GM19025 (cell line): ENCODE results near the gene YPEL4.
"Not testable (repeated sequence)": the region's sequence is repeated elsewhere in the genome, so short reads cannot be mapped to it uniquely, and the experiment has no call there.

Experiments used
- ATAC-seq: cut with Tn5 transposase; IDR thresholded peaks from one replicate; pipeline ENCODE4 v1.9.1; 2021; ENCODE audit warnings: mild to moderate bottlenecking, low read depth, moderate library complexity; ENCODE audit not compliant: unreplicated experiment

The YPEL4 gene, protein sequence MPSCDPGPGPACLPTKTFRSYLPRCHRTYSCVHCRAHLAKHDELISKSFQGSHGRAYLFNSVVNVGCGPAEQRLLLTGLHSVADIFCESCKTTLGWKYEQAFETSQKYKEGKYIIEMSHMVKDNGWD

DNA sequence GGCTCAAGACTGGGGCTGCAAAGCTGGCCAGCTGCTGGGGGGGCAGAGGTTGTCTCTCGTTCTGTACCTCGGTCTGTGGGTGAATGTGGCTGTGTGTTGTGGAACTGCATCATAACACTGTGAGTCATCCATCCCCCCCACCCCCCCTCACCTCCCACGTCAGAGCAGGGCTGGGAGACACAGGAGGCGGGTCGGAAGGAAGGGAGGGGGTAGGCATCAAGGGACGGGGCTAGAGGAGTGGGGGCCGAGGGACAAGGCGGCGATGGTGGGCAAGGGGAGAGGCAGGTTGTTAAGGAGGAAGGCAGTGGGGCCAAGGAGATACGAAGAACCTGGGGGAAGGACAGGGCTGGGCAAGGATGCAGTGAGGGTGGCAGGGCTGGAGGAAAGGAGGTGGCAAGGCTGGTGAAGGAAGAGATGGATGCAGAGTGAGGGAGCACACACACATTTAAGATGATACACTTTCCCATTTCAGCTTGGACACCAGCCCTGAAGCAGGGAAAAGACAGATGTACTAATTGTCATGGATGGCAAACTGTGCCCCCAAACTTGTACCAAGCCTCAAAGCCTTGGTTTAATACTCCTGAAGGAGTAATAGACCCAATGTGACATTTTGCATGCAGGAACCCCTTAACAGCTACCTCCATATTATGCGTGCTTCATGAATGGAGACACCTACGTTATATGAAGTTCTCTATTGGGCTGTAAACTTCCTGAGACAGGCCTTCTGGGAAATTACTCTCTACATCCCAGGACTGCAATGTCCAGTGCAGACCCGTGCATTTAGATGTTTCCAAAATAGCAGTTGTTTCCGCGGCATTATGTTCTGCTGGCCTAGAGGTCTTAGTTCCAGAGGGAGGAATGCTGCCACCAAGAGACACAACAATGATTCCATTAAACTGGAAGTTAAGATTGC is at the start of gene YPEL4:
YPEL4 (minus strand) TSS at position 87 of the 913 bp plus-strand sequence. CDS start 2,805 bp downstream, outside the sequence.
- ATAC-seq: no peak

DNA sequence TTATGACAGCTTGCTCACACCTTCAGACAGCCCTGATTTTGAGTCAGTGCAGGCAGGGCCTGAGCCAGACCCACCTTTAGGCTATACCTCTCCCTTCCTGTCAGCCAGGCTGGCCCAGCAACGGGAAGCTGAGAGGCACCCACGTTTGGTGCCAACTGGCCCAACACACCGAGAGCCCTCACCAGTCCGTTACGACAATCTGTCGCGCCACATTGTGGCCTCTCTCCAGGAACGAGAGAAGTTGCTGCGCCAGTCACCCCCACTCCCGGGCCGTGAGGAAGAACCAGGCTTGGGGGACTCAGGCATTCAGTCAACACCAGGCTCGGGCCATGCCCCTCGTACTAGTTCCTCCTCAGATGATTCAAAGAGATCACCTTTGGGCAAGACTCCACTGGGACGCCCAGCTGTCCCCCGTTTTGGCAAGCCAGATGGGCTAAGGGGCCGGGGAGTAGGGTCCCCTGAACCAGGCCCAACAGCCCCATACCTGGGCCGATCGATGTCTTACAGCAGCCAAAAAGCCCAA is 49.2 kb upstream of the YPEL4 start:
- no peak for ATAC-seq

DNA sequence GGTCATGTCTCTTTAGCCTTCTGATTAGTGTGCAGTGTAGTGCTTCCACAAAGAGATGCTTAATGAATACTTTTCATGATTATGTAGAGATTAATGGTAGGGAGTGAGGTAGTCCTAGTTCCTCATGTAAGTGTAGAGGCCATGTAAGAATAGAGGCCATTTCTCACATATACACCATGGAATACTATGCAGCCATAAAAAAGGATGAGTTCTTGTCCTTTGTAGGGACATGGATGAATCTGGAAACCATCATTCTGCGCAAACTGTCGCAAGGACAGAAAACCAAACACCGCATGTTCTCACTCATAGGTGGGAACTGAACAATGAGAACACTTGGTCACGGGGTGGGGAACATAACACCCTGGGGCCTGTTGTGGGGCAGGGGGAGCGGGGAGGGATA is 40.8 kb upstream of the YPEL4 start:
- ATAC-seq: not testable (repeated sequence)

DNA sequence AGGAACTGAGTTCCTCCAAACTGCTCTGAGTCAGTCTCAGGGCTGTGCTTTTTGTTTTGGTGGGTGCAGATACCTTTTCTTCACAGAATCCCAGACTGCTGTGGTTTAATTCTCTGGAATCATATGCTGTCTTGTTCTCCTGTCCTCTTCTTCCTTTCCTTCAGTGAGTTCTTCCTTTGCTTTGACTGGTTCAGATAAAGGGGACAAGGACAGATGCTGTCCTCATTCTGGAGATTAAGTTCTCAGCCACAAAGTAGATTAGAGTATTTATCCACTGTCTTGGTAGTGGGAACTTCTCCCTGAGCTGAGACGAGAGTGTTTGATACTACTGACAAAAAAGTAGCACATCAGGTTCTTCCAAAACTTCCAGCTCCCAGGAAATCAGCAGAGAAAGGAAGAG is 31.5 kb upstream of the YPEL4 start:
- no peak for ATAC-seq

DNA sequence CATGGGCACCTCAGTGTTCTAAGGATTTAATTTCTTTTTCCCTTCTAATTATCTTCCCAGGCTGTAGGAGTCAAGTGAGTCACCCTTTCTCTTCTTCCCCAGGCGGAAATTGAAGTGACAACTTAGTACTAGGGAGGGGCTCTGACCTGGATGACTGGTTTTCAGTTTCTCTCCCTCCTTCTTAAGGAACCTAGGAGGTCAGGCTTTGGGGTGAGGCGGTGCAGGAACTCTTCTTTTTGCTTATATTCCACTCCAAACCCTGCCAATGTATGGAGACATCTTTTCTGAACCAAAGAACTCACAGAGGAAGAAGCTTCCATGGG is 30.8 kb upstream of the YPEL4 start:
- ATAC-seq: no peak

DNA sequence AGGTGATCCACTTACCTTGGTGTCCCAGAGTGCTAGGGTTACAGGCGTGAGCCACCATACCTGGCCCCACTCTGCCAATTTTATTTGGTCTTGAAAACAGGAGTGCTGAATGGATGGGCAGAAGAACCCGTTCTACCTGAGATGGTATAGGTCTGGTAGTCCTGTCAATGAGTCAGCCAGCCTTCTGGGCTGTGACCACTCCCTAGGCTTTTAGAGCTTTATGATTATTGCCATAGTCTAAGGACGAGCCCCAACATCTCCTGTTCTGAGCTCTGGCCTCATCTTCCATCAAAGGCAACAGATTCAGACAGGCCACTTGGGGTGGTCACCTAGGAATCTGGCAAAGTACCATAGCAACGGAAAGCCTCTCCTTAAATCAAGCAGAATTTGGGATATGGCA is 29.7 kb upstream of the YPEL4 start:
- ATAC-seq: no peak

DNA sequence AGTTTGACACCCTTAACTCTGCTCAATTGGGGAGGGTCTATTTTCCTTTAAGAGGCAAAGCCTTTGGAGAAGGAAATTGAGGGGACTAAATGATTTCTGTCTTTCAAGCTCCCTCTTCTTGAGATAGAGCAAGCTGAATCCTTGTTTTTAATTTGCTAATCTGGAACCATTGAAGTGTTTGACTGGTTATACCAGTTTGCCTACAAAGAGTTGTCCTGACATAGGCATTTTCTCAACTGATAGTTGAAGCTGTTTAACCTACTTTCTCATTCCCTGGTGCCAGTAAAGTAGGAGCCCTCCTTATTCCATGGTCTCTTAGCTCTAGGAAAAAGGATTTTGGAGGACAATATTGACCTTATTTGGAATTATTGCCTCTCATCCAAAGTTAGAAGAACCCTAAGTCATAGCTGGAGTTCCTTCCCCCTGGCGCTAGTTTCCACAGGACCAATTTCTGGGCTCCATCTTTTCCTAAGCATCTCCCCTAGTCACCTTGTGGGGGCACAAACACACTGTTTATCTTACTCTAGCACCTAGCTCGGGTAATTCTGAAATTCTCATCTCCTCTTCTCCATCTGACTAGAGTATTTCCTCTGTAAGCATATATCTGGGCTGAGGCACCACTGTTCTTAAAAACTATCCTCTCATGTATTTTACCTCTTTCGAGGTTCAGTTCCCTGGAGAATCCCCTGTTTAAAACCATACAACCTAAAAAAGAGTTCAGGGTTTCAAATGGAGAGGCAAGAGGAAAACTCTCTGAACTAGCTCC is 25.6 kb upstream of the YPEL4 start:
- no peak for ATAC-seq

DNA sequence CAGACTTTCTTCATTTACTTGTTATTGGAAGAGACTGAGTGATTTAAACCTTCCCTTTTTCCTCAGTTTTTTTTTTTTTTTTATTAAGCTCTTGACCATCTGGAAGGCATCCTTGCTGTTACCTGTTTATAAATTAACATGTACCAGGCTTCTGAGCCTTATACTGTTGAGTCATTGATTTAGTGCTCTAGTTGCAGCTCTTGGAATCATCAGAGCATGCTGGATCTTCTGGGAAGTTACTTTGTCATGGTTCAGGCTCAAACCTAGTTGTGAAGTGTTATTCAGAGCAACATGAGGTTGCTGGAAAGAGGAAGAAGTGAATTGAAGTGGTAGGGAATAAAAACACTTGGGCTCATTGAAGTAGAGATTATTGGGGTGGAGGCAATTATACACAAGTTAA is 24.5 kb upstream of the YPEL4 start:
- no peak for ATAC-seq

DNA sequence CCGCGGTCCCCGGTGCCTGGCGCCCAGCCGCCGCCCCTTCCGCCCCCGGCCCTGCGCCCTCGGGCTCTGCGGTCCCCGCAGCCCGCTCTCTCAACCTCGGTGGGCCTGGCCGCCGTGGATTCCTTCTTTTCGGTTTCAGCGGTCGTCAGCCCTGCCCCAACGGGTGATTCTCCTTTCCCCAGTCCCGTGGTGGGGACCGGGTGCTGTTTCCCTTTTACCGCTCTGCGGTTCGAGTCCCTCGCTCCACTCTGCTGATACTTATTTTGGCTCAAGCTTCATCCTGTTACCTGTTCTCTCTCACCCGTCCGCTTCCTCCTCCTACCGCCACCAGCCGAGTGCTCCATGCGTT is 18.7 kb upstream of the YPEL4 start:
- peak; percentile 4 for ATAC-seq

DNA sequence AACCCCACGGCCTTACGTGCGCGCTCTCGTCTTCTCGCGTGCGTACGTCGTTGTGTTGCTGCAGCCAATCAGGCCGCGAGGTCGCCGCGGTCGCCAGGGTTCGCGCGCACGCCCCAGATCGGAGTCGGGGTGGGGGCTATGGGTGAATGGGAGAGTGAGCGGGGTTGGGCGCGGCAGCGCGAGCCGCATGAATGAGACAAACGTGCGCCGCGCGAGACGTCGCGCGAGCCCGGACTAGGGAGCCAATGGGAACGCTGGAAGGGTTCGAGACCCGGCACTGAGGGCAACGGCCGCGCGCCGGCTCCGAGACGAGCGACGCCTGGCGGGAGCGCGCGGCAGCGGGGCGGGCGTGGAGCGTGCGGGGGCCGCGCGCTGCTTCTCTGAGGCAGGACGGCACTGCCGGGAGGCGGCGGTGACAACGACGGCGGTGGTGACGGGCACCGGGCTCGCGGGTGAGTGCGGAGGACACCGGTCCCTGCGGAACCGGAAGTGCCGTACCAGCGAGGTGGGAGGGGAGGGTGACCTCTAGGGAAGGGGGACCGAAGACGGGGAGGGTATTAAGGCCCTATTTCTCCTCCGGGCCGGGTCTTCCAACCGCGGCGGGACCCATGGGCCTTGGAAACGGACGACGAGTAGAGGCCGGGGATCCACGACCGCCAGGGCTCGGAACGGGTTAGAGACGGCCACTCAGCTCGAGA is 18.2 kb upstream of the YPEL4 start, which contains the start of gene ZDHHC5:
ZDHHC5 (plus strand) TSS at position 379 of the 698 bp plus-strand sequence. CDS start 4,977 bp downstream, outside the sequence.
- peak; percentile 84 for ATAC-seq

DNA sequence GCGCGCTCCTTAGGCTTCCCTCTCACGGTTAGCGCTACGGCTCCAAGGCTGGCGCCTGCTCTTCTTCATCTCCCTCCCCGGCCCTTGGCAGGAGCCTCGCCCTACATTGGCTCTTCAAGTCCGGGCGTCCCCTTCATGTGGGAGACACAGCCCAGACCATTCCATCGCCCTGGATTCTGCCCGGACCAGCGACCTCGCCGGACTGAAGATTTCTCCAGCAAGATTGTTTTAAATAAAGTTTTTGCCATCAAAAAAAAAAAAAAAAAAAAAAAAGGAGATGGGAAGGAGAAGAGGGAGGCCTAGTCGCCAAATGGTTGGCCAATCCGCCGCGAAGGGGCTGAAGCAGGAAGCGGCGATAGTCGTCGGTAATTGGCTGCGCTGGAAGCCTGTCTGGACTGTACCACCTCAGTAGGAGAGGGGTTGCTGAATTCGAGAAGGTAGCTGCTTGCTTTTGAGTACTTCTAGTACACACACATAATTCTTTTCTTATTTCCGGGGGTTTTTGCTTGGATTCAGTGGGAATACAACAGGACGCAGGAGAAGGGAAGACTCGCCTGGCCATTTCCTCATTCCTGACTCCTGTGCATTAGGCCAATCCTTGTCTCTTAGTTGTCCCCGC is 17.5 kb upstream of the YPEL4 start:
- peak; percentile 53 for ATAC-seq

DNA sequence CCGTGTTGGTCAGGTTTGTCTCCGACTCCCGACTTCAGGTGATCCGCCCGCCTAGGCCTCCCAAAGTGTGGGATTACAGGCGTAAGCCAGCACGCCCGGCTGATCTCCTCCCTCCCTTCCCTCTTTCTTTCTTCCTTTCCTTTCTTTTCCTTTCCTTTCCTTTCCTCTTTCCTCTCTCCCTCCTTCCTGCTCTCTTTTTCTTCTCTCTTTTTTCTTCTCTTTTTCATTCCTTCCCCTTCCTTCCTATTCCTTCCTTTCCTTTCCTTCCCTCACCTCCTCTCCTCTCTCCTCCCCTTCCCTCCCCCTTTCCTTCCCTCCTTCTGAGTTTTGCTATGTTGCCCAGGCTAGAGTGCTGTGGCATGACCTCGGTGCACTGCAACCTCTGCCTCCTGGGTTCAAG is 14.3 kb upstream of the YPEL4 start:
- ATAC-seq: no peak

DNA sequence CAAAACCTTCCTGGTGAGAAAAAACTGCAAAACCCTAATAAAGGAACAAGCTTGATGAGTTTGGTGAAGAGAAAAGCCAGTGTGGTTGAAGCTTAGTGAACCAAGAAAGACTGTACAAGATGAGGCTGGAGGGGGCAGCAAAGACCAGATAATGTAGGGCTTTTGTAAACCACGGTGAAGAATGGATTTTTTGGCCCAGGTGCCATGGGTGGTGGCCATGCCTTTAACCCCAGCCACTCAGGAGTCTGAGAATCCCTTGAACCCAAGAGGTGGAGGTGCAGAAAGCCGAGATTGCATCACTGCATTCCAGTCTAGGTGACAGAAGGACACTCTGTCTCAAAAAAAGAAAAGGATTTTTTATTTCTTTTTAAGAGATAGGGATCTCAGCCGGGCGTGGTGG is 13.2 kb upstream of the YPEL4 start:
- ATAC-seq: no peak

DNA sequence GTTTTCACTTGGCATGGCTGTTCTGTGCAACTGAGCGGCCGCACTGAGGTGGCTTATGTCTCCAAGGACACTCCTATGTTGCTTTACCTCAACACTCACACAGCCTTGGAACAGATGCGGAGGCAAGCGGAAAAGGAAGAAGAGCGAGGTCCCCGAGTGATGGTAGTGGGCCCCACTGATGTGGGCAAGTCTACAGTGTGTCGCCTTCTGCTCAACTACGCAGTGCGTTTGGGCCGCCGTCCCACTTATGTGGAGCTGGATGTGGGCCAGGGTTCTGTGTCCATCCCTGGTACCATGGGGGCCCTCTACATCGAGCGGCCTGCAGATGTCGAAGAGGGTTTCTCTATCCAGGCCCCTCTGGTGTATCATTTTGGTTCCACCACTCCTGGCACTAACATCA is 10.0 kb upstream of the YPEL4 start:
- ATAC-seq: no peak

DNA sequence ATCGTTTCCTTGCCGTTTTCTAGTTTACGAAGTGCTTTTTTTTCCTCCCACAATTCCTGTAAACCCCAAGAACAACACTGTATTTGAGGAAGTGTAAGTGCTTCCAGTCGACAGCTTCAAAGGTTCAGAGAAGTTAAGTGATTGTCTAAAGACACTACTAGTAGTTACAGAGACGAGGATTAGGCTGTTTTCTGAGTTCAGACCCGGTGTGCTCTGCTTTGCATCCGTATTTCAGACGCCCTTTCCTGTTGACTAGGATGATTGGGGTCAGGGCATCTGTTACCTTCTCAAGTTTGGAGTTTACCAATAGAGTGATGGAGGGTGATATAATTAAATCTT is 8.3 kb upstream of the YPEL4 start:
- no peak for ATAC-seq

DNA sequence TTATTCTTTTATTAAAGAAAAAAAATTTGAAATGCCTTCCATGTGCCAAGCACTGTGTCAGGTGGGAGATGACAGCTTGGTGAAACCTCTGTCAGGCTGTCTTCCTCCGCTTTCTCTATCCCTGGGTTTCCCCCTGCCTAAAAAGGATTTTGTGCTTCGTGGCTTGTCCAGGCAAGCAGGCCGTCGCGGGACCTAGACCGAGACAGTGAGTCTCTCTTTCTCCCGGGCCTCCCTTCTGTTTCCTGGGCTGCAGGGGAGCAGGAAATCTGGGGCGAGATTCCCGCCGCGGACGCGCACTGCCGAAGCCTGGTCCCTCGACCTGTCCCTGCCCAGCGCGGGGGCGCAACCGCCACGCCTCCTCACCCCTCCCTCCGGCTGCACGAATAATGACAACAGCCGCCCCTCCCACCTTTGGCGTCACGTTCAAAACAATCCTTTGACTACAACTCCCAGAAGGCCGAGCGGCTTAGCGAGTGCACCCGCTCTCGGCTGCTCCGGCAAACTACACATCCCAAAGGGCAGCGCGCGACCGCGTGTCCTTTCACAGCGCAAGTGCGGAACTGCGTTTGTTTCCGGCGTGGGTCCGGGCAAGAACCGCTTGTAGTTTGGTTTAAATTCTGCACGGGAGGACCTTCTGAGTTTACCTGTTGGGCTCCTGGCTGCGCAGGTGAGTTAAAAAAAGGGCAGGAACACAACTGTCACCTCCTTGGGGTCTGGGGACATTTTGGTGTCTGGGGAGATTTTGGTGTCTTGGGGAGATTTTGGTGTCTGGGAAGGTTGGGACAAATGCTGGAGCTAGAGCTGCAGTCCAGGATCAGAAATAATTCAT is 7.7 kb upstream of the YPEL4 start, which contains the start of gene CLP1:
CLP1 (plus strand) TSS at position 569 of the 829 bp plus-strand sequence. CDS start 1,715 bp downstream, outside the sequence.
- ATAC-seq: peak; percentile 99

DNA sequence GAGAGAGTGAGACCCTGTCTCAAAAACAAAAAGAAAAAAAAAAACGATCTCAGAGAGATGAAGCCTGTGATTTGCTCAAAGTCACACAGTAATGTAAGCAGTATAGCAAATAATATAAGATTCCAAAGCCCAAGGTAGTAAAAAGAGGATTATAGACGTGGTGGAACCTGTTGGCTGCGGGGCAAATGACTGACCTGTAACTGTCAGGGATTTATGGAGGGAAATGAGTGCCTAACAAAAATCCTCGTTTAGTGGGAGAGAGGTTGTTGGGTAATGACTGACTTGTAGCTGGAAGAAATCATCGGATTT is 7.1 kb upstream of the YPEL4 start:
- no peak for ATAC-seq

DNA sequence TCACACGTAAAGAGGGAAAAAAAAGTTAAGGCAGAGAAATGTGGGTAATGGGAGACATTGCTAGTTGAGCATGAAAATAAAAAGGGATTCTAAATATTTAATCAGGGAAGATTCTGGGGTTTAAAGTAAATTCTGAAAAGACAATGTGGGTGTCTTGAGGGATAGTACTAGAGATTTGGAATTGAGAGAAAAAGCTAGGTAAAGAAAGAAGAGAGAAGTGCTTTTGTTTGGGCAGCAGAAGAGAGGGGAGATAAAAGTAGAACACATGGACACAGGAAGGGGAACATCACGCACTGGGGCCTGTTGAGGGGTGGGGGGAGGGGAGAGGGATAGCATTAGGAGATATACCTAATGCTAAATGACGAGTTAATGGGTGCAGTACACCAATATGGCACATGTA is 3.5 kb upstream of the YPEL4 start:
- no peak for ATAC-seq

DNA sequence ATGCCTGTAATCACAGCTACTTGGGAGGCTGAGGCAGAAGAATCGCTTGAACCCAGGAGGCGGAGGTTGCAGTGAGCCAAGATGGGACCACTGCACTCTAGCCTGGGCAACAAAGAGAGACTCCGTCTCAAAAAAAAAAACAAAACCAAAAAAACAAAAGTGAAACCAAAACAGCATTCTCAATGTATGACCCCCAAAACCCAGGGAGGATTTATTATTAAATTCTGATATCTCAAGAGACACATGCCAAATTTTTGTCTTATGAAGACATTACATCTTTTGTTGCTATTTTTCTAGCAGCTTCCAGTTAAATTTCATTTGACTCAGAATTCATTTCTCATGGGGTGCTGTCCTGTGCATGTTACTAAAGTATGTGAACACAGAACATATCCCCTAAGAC is 3.0 kb upstream of the YPEL4 start:
- ATAC-seq: no peak

DNA sequence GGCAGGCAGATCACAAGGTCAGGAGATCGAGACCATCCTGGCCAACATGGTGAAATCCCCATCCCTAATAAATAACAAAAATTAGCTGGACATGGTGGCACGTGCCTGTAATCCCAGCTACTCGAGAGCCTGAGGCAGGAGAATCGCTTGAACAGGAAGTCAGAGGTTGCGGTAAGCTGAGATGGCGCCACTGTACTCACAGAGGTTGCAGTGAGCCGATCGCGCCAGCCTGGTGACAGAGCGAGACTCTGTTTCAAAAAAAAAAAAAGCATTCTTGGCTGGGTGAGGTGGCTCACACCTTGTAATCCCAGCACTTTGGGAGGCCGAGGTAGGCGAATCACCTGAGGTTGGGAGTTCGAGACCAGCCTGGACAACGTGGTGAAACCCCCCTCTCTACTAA is 2.5 kb upstream of the YPEL4 start:
- not testable (repeated sequence) for ATAC-seq
